ENCODE measurements around the gene MIXL1. TPM values are rescaled to one million over a fixed set of nuclear protein-coding genes. Genes with fewer than 3 reads are reported as not detected.

MIXL1 gene
- total and polyA plus RNA-seq, 12 donors: 0.06 to 0.27 TPM; not detected in 10

GRCh38 chr1:226187380-226187779, 36.1 kb upstream of the MIXL1 start:
- H3K27ac ChIP-seq: peak overlapping the region in 1 of 5 donors; percentile 94
- H3K36me3 ChIP-seq (replicated peaks in 1 of 2): no peaks in the 10 kb centered on the region
- TF ChIP-seq, protein P1, sequence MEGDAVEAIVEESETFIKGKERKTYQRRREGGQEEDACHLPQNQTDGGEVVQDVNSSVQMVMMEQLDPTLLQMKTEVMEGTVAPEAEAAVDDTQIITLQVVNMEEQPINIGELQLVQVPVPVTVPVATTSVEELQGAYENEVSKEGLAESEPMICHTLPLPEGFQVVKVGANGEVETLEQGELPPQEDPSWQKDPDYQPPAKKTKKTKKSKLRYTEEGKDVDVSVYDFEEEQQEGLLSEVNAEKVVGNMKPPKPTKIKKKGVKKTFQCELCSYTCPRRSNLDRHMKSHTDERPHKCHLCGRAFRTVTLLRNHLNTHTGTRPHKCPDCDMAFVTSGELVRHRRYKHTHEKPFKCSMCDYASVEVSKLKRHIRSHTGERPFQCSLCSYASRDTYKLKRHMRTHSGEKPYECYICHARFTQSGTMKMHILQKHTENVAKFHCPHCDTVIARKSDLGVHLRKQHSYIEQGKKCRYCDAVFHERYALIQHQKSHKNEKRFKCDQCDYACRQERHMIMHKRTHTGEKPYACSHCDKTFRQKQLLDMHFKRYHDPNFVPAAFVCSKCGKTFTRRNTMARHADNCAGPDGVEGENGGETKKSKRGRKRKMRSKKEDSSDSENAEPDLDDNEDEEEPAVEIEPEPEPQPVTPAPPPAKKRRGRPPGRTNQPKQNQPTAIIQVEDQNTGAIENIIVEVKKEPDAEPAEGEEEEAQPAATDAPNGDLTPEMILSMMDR (IDR thresholded peaks at IDR 0.05): no peak
- TF ChIP-seq POLR2A (IDR thresholded peaks at IDR 0.05): no peak
- peak overlapping the region in 2 of 4 donors; percentile 76 to 77 for H3K4me3 ChIP-seq
- DNase-seq: no peak
- H3K4me1 ChIP-seq (replicated peaks in 1 of 2): peaks cover 10 to 36% of the 10 kb centered on the region in 2 donors
- intact Hi-C loops (cut with DNase I): loop anchor here in 1 of 2 donors (10.0 kb wide), 1 partner anchor 123 kb away; the partner anchor contains the start of gene H3-3A
- 82 to 90% (median 86%) methylated on average over 7 of the region's 7 CpGs for WGBS, 4 donors
- no peaks in the 10 kb centered on the region for H3K27me3 ChIP-seq
- no peaks in the 10 kb centered on the region for H3K9me3 ChIP-seq (replicated peaks in 1 of 3)

DNA sequence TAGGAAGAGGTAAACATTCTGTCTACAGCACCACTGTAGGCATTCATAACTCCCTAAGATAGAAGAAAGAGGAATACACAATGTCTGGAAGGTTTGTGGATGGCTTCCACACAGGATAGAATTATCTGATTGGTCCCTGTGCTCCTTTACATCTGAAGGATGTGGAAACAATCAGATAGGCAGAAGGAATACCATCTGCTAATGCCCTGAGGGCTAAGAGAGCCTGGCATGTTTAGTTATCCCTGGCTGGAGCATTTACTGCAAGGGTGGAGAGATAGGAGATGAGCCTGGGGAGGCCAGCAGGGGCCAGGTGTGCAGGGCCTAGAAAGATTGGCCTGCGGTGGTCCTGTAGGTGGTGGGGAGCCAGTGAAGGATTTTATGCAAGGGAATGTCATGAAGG, 28.3 kb upstream of the MIXL1 start:
- intact Hi-C loops (cut with DNase I): loop anchor here (2.0 to 5.0 kb wide), 2 partner anchors 70 to 73 kb away; no protein-coding TSS in a partner anchor
- 63 to 86% (median 82%) methylated on average over 1 of the region's 1 CpG for WGBS, 4 donors
- Histone ChIP-seq H3K9me3 (replicated peaks in 1 of 3) (no peaks in the 10 kb centered on the region), H3K27ac (no peak overlapping the region), H3K36me3 (replicated peaks in 1 of 2) (no peaks in the 10 kb centered on the region), H3K4me3 (no peak overlapping the region), H3K27me3 (no peaks in the 10 kb centered on the region), H3K4me1 (replicated peaks in 1 of 2) (no peaks in the 10 kb centered on the region)
- no peak for TF ChIP-seq POLR2A (IDR thresholded peaks at IDR 0.05)
- TF ChIP-seq, protein P1 (IDR thresholded peaks at IDR 0.05): no peak
- DNase-seq: no peak

- TF ChIP-seq, protein P1 (IDR thresholded peaks at IDR 0.05): no peak
- TF ChIP-seq POLR2A (IDR thresholded peaks at IDR 0.05): no peak
- no peaks in the 10 kb centered on the region for H3K4me1 ChIP-seq (replicated peaks in 1 of 2)
- intact Hi-C loops (cut with DNase I): loop anchor here (5.0 to 10.0 kb wide), 2 partner anchors 78 to 125 kb away; no protein-coding TSS in a partner anchor
- no peak overlapping the region for H3K4me3 ChIP-seq
- DNase-seq: no peak
- H3K9me3 ChIP-seq (replicated peaks in 1 of 3): no peaks in the 10 kb centered on the region
- no peaks in the 10 kb centered on the region for H3K27me3 ChIP-seq
- WGBS, 4 donors: 45 to 79% (median 54%) methylated on average over 2 of the region's 2 CpGs
- no peaks in the 10 kb centered on the region for H3K36me3 ChIP-seq (replicated peaks in 1 of 2)
- H3K27ac ChIP-seq: no peak overlapping the region
Observed at GRCh38 chr1:226199971-226200370, 23.5 kb upstream of the MIXL1 start.

DNA sequence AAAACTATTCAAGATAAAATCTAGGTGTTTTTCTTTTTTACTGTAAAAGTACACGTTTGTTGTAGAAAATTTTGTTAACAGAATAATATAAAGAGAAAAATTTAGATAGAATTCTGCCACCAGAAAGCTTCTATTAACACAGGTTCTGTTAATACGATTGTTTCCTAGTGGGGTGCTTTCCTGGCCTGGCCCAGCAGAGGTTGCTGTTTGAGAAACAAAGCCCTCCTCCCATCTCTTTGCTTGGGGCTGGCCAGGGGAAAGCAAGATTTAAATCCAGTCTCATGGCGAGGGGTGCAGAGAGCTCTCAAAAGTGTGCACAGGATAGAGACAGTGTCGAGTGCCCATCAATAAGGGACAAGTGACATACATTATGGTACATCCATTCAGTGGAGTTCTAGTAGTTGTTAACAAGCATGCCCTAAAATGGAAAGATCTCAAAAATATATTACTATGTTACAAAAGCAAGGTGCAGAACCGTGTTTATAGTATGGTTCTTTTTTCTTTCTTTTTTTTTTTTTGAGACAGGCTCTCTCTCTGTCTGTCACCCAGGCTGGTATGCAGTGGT, 22.4 kb upstream of the MIXL1 start:
- WGBS, 4 donors: 61 to 70% (median 68%) methylated on average over 5 of the region's 5 CpGs
- no peak for DNase-seq
- intact Hi-C loops (cut with DNase I): loop anchor here in 1 of 2 donors (10.0 kb wide), 1 partner anchor 124 kb away; no protein-coding TSS in a partner anchor
- H3K27me3 ChIP-seq: no peaks in the 10 kb centered on the region
- H3K9me3 ChIP-seq (replicated peaks in 1 of 3): no peaks in the 10 kb centered on the region
- no peak for TF ChIP-seq POLR2A (IDR thresholded peaks at IDR 0.05)
- TF ChIP-seq, protein P1 (IDR thresholded peaks at IDR 0.05): peak in 1 of 6 experiments; percentile 15
- H3K36me3 ChIP-seq (replicated peaks in 1 of 2): no peaks in the 10 kb centered on the region
- H3K27ac ChIP-seq: no peak overlapping the region
- no peaks in the 10 kb centered on the region for H3K4me1 ChIP-seq (replicated peaks in 1 of 2)
- no peak overlapping the region for H3K4me3 ChIP-seq

All from adrenal gland (tissue), 12 donors.